Activated T-cell treated with anti-CD3 and anti-CD28 coated beads, Interleukin-2, amount 50 U/mL, for 48 hours (primary cell): Measurements from ENCODE around the gene GNG7.
"Not testable (repeated sequence)": the region's sequence is repeated elsewhere in the genome, so short reads cannot be mapped to it uniquely, and the experiment has no call there.

Experiments used
- DNase-seq, 2 experiments: peaks; one replicate each; pipeline ENCODE4 v3.0.0-alpha.2; 2020

Gene GNG7

GRCh38 chr19:2668175-2668763, 34.2 kb downstream of the GNG7 start:
- no peak for DNase-seq

GRCh38 chr19:2667349-2667748, 35.1 kb downstream of the GNG7 start:
- DNase-seq: not testable (repeated sequence)

GRCh38 chr19:2666344-2666994, 36.0 kb downstream of the GNG7 start:
- no peak for DNase-seq

GRCh38 chr19:2665103-2665502, 37.4 kb downstream of the GNG7 start:
- no peak for DNase-seq

GRCh38 chr19:2663920-2664571, 38.4 kb downstream of the GNG7 start:
- DNase-seq: peak; percentile 22 to 24

- peak; percentile 32 to 43 for DNase-seq
Observed at GRCh38 chr19:2661615-2662014, 40.9 kb downstream of the GNG7 start.

GRCh38 chr19:2659856-2660432, 42.5 kb downstream of the GNG7 start:
- no peak for DNase-seq

GRCh38 chr19:2656533-2656932, 46.0 kb downstream of the GNG7 start:
- DNase-seq: no peak

GRCh38 chr19:2653710-2654707, 48.5 kb downstream of the GNG7 start:
- no peak for DNase-seq

- DNase-seq: no peak
Observed at GRCh38 chr19:2653218-2653617, 49.3 kb downstream of the GNG7 start.

GRCh38 chr19:2652504-2653099, 49.9 kb downstream of the GNG7 start:
- DNase-seq: no peak

- not testable (repeated sequence) for DNase-seq
Observed at GRCh38 chr19:2651002-2651733, 51.3 kb downstream of the GNG7 start.

GRCh38 chr19:2650515-2650914, 52.0 kb downstream of the GNG7 start:
- no peak for DNase-seq

- peak; percentile 85 to 86 for DNase-seq
Observed at GRCh38 chr19:2648528-2648937, 54.0 kb downstream of the GNG7 start.

- DNase-seq: no peak
Observed at GRCh38 chr19:2648099-2648498, 54.4 kb downstream of the GNG7 start.

- DNase-seq: no peak
Observed at GRCh38 chr19:2646866-2647535, 55.5 kb downstream of the GNG7 start.

GRCh38 chr19:2645826-2646225, 56.7 kb downstream of the GNG7 start:
- DNase-seq: no peak

GRCh38 chr19:2643123-2643737, 59.3 kb downstream of the GNG7 start:
- DNase-seq: not testable (repeated sequence)

GRCh38 chr19:2641332-2641698, 61.2 kb downstream of the GNG7 start:
- DNase-seq: no peak

- no peak for DNase-seq
Observed at GRCh38 chr19:2640563-2641331, 61.7 kb downstream of the GNG7 start.
